ENCODE results near the gene CCDC92B.

DNA sequence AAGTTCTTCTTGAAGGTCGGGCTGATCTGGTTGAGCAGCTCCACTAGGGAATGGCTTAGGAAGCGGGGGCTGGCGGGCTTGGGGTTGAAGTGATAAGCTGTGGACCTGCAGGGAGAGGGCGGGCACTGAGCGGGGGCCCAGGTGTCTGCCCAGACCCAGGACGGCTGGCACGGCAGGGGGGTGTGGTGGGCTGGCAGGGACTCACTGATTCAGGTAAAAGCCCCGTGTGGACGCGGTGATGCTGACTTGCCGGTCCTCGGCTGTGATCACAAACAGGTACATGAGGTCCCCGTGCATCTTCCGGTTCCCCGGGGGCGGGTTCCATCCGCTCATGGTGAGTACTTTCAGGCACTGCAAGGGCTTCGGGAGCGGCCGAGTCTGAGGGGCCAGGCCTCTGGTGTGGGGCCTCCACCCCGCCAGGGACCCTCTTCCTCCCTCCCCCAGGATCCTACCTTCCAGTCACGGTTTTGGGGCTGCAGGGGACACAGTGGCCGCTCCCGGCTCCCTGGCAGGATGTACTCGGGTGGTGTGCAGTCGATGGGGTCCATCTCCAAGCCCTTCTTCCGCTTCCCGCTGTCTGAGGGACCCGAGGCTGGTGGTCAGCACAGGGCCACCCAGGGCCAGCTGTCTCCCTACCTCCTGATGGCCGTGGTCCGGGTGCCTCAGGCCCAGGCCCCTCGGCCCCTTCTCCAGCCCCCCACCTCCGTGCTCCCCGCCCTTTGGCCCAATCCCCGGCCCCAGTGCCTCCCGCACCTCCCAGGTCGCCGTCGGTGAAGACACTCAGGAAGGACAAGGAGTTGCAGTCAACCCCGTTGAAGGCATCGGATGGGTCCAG lies 48.1 kb downstream of the CCDC92B start:
- TF ChIP-seq BACH2 (CRISPR knock-in tag; IDR thresholded peaks at IDR 0.05; ENCODE audit: borderline replicate concordance), result no peak
- TF ChIP-seq ISL1 (CRISPR knock-in tag; IDR thresholded peaks at IDR 0.05), result no peak
- no peak for TF ChIP-seq RARB (CRISPR knock-in tag; IDR thresholded peaks at IDR 0.05)
- TF ChIP-seq ZNF565 (CRISPR knock-in tag; conservative IDR thresholded peaks at IDR 0.05; ENCODE audit: low read depth), result no peak
- TF ChIP-seq, protein P1, sequence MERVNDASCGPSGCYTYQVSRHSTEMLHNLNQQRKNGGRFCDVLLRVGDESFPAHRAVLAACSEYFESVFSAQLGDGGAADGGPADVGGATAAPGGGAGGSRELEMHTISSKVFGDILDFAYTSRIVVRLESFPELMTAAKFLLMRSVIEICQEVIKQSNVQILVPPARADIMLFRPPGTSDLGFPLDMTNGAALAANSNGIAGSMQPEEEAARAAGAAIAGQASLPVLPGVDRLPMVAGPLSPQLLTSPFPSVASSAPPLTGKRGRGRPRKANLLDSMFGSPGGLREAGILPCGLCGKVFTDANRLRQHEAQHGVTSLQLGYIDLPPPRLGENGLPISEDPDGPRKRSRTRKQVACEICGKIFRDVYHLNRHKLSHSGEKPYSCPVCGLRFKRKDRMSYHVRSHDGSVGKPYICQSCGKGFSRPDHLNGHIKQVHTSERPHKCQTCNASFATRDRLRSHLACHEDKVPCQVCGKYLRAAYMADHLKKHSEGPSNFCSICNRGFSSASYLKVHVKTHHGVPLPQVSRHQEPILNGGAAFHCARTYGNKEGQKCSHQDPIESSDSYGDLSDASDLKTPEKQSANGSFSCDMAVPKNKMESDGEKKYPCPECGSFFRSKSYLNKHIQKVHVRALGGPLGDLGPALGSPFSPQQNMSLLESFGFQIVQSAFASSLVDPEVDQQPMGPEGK (CRISPR knock-in tag; IDR thresholded peaks at IDR 0.05; ENCODE audit: borderline replicate concordance), result no peak
- TF ChIP-seq, protein P2, sequence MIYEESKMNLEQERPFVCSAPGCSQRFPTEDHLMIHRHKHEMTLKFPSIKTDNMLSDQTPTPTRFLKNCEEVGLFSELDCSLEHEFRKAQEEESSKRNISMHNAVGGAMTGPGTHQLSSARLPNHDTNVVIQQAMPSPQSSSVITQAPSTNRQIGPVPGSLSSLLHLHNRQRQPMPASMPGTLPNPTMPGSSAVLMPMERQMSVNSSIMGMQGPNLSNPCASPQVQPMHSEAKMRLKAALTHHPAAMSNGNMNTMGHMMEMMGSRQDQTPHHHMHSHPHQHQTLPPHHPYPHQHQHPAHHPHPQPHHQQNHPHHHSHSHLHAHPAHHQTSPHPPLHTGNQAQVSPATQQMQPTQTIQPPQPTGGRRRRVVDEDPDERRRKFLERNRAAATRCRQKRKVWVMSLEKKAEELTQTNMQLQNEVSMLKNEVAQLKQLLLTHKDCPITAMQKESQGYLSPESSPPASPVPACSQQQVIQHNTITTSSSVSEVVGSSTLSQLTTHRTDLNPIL (CRISPR knock-in tag; IDR thresholded peaks at IDR 0.05; ENCODE audit: low read depth), result no peak
- no peak for TF ChIP-seq ZFP3 (CRISPR knock-in tag; IDR thresholded peaks at IDR 0.05)
- TF ChIP-seq ZNF70 (CRISPR knock-in tag; IDR thresholded peaks at IDR 0.05), result no peak
- no peak for TF ChIP-seq ZC3H10 (CRISPR knock-in tag; IDR thresholded peaks at IDR 0.05)

Data from SK-N-SH treated with all-trans-retinoic acid at 6 μM for 48 hours (cell line).